Stimulated activated CD8-positive, alpha-beta memory T cell treated with anti-CD3 and anti-CD28 coated beads, Interleukin-12 subunit alpha, Interleukin-12 subunit beta, amount 100 ng/mL, for 4 hours (primary cell): ENCODE data around the gene DNAJB2.
"Not testable (repeated sequence)": the region's sequence is repeated elsewhere in the genome, so short reads cannot be mapped to it uniquely, and the experiment has no call there.

Experiments
- DNase-seq: peaks from one replicate; pipeline ENCODE4 v3.0.0-alpha.2; 2020; ENCODE audit warnings: low read depth

DNAJB2 gene

DNA sequence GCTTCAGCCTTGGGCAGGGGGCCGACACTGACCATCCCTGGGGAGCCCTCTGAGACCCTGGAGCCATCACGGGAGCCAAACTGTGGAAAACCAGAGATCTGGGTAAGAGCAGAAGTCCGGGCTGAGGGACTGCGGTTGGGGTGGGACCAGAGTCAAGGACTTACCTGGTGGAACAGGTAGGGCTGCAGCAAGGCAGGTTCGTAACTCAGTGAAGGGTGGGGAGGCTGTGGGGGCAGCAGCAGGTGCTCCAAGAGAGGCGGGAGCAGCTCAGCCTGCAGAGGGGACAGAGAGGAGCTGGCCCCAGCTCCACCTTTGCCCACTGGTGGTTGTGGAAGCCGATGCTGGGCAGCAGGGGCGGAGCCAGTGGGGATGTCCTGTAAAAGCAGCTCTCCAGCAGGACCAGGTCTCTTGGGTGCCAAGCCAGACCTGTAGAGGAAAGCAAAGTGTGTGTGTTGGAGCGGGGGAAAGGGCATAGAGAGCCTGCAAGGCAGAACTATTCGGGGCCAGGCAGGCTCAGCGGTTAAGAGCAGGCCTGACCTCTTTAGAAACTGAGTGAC lies 23.3 kb downstream of the DNAJB2 start:
- no peak for DNase-seq

DNA sequence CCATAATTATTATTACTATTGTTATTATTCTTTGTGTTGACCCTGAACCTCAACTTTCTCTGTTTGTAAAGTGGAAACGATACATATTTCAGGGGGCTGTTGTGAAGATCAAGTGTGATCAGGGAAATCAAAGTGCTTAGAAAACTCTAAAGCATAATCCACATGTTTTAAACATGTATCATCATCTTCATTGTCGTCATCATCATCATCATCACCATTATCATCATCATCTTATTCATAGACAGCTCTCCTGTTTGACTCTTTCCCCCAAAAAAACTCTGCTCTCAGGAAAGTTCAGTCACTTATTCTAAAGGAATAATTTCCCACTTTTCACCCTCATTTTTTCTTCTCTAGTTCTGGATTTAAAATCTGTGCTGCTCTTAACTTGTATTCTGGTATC lies 25.1 kb downstream of the DNAJB2 start:
- no peak for DNase-seq

DNA sequence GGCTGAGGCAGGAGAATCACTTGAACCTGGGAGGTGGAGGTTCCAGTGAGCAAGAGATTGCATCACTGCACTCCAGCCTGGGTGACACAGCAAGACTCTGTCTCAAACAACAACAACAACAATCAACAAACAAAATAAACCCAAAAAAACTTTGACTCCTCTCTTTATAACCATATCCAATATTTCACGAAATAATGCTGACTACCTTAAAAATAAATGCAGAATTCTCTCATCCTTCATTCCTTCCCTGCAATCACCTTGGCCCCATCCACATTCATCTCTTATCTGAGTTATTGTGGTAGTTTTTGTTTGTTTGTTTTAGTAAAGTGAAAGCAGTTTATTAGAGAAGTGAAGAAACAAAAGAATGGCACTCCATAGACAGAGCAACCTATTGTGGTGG lies 26.9 kb downstream of the DNAJB2 start:
- DNase-seq = no peak

DNA sequence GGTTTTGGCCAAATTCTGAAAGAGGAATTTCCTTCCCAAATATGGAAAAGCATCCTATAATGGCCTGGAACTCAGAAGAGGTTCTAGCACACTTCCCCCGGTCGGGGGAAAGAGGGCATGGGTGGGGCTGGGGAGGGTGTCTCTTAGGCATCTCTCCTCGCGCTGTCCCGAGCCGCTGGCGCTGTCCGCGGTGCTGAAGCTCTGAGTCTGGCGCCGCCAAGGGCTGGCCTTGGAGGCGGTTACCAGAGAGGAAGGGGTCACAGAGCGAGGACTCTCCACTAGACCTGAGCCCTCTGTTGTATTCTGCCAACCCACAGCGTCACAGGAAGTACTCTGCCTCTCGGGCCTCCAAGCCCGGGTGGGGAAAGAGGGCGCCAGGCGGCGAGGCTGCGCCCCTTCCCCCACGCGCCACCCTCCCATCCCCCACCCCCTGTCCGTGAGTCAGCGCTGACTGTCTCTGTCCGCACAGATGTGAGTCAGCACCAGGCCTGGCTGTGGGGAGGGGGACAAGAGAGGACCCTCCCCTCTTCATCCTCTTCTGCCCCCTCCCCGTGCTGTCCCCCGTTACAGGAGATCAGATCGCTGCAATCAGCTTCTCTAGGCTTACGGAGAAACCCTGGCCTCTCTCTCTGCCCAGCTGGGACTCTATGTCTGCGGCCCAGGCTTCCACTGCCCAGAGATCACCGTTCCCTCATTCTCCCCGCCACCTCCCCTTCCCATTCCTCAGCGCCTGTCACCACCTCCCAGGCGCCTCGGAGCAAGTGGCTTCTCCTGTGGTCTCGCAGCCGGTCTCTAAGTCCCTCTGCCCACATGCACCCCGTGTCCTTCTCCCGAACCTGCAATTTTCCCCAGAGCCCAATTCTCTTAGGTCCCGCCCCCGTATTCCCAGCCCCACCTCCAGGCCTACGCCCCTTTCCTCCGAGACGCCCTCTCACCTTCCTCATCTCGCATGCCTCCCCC lies 29.3 kb downstream of the DNAJB2 start:
- DNase-seq = peak; percentile 25

DNA sequence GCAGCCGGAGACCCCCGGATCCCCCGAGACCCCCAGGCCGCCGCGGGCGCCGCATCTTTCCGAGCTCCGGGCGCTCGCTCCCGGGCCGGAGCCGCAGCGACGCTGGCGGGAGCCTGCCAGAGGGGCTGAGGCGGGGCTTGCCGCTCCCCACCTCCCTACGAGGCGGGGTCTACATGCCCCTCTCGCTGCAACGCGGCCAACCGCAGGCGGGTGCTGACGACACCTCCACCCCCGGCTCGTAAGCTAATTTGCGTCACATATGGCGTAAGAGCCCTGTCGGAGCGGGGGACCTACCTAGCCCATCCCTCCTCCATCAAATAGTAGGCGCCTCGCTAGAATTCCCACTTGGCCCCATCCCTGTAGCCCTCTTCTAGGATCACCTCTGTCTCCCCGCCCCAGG lies 30.1 kb downstream of the DNAJB2 start, which contains the start of gene PTPRN:
Gene PTPRN (minus strand): TSS at position 124 of the 400 bp plus-strand sequence. CDS start 69 bp downstream, at position 55.
- no peak for DNase-seq

DNA sequence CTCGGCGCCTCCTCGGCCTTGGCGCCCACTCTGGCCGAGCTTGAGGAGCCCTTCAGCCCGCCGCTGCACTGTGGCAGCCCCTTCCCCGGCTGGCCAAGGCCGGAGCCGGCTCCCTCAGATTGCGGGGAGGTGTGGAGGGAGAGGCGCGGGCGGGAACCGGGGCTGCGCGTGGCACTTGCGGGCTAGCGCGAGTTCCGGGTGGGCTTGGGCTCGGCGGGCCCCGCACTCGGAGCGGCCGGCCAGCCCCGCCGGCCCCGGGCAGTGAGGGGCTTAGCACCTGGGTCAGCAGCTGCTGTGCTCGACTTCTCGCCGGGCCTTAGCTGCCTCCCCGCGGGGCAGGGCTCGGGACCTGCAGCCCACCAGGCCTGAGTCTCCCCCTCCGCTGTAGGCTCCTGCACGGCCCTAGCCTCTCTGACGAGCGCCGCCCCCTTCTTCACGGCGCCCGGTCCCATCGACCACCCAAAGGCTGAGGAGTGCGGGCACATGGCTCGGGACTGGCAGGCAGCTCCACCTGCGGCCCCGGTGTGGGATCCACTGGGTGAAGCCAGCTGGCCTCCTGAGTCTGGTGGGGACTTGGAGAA lies 33.6 kb downstream of the DNAJB2 start:
- DNase-seq = not testable (repeated sequence)

DNA sequence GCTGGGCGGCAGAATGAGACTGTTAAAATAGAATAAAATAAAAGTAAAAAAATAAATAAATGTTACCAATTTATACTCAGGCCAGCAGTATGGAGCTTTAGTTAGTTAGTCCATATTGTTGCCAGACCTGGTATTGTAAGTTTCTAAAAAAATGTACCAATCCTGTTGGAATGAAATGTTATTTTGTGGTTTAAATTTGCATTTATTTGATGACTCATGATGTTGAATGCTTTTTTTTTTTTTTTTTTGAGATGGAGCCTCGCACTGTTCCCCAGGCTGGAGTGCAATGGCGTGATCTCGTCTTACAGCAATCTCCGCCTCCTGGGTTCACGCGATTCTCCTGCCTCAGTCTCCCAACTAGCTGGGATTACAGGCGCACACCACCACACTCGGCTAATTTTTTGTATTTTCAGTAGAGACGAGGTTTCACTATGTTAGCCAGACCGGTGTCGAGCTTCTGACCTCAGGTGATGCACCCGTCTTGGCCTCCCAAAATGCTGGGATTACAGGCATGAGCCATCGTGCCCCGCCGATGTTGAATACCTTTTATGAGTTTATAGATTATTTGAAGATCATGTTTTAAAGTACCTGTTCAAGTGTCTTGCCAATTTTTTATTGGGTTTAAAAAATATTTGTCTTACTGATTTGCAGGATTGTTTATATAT lies 35.8 kb downstream of the DNAJB2 start:
- DNase-seq = no peak

DNA sequence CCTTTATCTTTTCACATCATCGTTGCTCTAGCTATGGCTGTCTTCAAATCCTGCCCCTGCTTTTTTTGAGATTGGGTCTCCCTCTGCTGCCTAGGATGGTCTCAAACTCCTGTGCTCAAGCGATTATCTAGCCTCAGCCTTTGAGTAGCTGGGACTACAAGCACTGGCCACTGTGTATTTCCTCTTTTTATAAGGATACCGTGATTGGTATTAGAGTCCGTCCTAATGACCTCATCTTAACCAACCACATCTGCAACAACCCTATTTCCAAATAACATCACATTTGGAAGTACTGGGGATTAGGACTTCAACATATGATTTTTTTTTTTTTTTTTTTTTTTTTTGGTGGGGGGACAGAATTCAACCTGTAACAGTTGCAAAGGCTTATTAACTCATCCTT lies 44.3 kb downstream of the DNAJB2 start:
- DNase-seq = no peak

DNA sequence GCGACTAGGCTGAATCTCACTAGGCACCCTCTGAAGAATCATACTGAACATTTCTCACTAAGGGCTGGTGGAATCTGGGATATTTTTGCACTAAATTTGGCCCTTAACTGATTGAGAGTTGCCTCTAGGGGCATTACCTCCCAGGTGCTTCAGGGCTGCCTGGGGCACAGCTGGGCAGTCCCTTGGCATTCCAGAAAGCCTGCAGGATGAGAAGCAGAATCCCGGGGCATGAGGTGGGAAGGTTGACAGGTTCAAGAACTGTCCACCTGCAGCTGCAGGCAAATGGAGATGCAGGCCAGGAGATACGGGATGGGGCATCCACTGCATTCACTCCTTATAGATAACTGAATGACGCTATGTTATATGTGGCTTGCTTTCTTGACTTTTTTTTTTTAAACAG lies 46.0 kb downstream of the DNAJB2 start:
- no peak for DNase-seq

DNA sequence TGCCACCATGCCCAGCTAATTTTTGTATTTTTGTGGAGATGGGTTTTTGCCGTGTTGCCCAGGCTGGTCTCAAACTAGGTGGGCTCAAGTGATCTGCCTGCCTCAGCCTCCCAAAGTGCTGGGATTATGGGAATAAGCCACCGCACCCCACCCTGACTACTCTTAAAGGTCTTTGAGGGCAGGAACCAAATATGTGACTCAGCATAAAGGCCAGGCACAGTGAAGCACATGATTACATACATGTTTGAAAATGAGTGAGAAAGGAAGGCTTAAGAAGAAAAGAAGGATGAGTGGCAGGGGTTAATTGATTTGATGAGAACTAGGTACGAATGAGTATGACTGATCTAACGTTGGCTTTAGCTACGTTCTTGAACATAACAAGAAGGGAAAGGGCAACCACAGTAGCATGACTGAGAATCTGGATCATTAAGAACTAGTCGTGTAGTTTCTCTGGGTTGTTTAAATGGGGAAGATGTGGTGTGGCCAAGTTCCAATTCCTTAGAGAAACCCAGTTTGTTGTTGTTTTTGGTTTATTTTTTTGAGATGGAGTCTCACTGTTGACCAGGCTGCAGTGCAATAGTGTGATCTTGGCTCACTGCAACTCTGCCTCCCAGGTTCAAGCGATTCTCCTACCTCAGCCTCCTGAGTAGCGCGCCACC lies 46.6 kb downstream of the DNAJB2 start:
- DNase-seq = no peak

DNA sequence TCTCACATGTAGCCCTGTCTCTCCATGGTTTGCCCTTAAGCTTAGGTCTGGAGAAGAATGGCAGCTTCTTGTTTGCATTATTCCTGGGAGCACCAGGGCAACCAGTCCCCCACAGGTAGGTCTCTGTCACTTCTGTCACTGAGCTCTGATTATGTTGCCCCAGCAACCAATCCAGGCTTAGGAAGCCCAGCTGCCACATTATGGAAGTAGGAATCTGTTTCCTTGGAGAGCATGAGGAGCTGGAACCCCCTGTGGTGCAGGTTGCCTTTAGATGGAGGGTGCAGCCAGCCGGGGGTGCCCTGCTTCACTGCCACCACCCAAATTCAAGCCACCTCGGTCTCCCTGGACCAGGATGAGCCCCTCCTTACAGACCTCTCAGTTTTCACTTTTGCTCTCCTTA lies 48.6 kb downstream of the DNAJB2 start:
- no peak for DNase-seq

DNA sequence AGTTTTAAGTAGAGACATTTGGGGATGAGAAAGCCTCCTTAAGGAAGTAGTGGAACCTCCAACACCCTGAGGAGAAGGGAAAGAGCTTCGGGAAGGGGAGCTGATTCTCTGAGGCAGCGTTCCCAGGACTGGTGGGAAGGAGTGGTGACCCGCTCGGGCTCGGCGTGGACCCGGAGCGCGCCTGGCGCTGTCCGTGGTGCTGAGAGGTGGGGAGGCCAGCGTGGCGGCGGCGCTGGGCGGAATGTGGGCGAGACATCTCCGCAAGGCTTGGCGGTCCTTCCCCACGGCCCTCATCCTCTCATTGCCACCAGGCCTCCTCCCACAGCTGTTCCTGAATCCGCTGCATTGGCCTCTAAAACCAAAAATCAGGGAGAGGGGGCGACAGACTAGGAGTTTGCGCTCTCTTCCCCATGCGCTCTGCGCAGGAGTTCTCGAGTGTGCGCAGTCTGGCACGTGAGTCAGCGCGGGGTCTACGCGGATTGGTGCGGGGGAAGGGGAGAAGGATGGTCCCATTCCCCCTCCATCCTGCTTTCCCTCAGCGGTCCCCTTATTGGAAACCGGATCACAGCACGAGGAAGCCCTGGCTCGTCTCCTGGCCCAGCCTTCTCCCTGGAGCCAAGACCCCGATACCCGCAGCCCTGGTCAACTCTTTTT lies 52.5 kb downstream of the DNAJB2 start:
- no peak for DNase-seq

DNA sequence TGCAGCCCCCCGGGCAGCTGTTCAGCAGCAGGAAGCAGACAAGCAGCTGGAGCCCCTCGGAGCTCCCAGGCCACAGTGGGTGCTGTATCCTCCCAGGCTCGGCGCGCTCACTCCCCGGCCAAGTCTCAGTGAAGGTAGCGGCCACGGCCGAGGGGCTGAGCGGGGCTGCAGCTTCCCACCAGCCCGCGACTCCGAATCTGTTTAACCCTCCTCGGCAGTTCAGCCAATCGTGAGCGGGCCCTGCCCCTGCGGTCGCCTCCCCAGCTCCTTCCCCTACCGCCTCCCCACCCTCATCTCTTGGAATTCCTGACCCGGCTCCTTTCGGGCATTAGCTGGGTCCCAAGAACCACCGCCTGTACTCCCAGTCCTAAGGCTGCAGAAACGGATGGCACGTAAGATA lies 53.4 kb downstream of the DNAJB2 start, which contains the start of gene RESP18:
Gene RESP18 (minus strand): TSS at position 203 of the 400 bp plus-strand sequence.
- DNase-seq = no peak

DNA sequence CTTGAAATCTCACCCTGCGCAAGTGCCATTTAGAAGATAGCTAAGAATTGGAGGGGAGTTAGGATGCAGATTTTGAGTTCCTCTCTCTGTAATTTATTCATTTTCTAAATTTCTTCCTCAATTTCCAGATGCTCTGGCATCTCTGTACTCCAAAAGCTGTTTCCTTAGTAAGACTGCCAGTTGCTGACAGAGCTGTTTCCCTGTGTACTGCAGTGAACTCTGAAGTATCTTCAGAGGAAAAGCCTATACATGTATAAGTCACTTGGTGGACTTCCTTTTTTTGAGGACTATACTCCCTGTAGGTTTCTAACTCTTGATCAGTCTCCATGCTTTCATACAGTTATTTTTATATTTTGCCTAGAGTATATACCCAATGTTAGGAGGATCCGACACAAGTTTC lies 54.9 kb downstream of the DNAJB2 start:
- no peak for DNase-seq

DNA sequence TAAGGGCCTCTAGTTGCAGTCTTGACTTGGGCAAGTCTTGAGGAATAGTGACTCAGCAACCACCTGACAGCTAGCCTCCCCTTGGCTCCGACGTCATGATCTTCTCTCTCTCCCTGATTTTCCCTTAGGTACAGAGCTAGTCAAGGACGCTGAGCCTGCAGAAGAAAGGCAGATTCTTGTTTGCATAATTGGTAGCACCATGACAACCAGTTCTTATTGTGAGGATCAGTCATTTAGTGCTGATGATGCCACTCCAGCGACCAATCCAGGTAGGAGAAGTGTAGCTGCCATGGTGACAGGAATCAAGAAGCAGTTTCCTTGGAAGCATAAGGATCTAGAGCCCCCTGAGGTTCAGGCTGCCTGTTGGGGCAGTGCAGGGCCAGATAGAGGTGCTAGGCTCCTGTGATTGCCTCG lies 56.2 kb downstream of the DNAJB2 start:
- DNase-seq = no peak
